ENCODE data around the gene ADCK1.
A peak's percentile ranks its signal among the peaks of the same experiment; 100 is the strongest.
"Not testable (repeated sequence)": the region's sequence is repeated elsewhere in the genome, so short reads cannot be mapped to it uniquely, and the experiment has no call there.

Gene ADCK1

GRCh38 chr14:77808250-77808649 is 8.3 kb downstream of the ADCK1 start:
- no peak for DNase-seq (ENCODE audit: low read depth)

DNA sequence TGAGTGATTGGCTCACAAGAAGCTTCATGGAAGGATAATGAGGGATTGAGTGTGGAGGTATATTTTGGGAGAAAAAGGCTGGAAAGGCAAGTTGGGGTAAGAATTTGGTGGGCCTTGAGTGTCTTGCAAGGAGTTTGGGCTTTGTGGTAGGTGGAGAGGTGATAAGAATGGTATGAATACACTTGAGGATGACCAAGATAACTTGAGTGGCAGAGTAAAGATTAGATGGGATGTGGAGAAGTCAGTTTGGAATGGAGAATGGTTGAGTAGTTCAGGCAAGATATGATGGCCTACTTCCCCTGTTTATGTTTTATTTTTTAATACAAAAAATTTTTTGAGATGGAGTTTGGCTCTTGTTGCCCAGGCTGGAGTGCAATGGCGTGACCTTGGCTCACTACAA is 9.1 kb downstream of the ADCK1 start:
- no peak for DNase-seq (ENCODE audit: low read depth)

DNA sequence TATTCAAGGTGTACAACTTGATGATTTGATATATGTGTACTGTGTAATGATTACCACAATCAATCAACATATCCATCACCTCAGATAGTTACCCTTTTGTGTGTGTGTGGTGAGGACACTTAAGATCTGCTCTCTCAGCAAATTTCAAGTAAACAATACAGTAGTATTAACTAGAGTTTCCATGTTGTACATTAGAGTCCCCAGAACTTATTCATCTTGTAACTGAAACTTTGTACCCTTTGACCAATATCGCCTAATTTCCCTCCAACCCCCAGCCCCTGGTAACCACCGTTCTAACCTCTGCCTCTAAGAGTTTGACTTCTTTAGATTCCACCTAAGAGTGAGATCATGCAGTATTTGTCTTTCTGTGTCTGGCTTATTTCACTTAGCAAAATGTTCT is 12.1 kb downstream of the ADCK1 start:
- DNase-seq (ENCODE audit: low read depth), result no peak

GRCh38 chr14:77812682-77813081 is 12.8 kb downstream of the ADCK1 start:
- not testable (repeated sequence) for DNase-seq (ENCODE audit: low read depth)

GRCh38 chr14:77822307-77822706 is 22.4 kb downstream of the ADCK1 start:
- no peak for DNase-seq (ENCODE audit: low read depth)

DNA sequence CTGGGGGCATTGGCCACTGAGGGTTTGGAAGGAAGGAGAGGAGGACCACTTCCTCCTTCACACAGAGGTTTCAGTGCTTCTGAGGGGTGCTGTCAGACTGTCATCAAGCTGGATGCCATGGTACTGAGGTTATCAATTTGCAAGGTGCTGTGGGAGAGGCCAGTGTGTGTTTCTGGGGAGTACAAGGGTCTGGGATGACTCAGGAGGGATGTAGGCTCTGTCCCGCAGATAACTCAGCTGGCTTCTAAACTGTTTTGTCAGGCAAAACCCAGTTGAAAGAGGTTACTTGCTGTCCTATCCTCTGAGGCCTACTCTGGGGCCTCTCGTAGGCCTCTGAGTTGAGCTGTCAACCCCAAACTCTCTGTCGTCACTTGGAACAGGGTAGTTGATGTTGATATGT is 22.8 kb downstream of the ADCK1 start:
- DNase-seq (ENCODE audit: low read depth), result no peak

DNA sequence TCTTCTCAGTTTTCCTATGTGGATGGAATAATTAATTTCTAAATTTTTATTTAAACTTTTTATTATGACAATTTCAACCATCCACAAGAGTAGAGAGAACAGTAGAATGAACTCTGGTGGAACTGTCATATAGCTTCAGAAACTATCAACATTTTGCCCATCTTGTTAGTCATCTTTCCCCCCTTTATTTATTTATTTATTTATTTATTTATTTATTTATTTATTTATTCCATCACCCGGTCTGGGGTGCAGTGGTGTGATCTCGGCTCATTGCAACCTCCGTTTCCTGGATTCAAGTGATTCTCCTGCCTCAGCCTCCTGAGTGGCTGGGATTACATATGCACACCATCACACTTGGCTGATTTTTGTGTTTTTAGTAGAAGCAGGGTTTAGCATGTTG is 23.5 kb downstream of the ADCK1 start:
- no peak for DNase-seq (ENCODE audit: low read depth)

DNA sequence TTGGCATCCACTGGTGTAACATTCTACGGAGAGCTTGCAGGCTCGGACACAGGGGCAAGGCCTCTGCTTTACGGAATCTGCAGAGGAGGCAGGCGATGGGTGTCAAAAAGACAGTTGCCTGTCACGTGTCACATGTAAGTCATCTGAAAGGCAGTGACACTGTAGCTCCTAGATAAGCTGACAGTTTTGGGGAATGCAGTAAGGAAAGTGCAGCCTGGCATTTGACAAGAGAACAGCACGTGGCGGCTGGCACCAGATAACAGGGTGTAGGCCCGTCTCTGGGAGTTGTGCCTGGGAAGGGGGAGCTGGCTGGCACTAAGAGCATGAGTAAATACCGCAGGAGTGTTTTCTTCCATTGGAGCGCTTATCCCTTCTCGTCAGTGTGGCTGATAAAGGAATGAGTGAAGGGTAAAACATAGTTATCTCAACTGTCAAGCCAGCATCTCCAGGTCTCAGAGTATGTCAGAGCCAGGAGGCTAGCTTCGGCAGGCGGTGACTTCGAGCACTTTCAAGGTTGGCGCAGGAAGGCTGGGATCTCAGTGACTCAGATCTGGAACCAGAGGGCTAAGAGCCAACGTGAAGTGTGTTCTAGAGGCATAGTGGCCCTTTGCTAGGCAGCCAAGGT is 26.1 kb downstream of the ADCK1 start:
- DNase-seq (ENCODE audit: low read depth), result no peak

DNA sequence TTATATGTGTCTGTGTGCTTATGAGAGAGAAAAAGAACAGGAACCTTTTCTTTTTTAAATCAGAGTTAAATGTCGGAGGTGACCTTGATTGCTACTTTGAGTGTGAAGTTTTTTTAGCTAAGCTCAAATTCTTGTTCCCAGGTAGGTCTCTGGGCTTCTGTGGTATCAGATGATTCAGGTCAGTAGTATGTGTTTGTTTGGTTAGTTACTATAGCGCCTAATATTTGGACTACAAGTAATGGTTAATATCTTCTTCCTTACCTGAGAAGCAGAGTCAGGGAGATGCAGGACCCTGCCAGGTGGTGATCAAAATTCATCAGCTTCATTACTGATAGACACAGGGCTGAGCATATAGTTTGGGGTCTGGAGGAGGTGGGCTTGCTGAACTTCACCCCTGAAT is 30.8 kb downstream of the ADCK1 start:
- no peak for DNase-seq (ENCODE audit: low read depth)

- no peak for DNase-seq (ENCODE audit: low read depth)
Observed at GRCh38 chr14:77832297-77832696, 32.4 kb downstream of the ADCK1 start.

GRCh38 chr14:77837926-77838325 is 38.0 kb downstream of the ADCK1 start:
- DNase-seq (ENCODE audit: low read depth), result no peak

- no peak for DNase-seq (ENCODE audit: low read depth)
Observed at GRCh38 chr14:77838831-77839511, 39.1 kb downstream of the ADCK1 start.

GRCh38 chr14:77843195-77843594 is 43.3 kb downstream of the ADCK1 start:
- no peak for DNase-seq (ENCODE audit: low read depth)

DNA sequence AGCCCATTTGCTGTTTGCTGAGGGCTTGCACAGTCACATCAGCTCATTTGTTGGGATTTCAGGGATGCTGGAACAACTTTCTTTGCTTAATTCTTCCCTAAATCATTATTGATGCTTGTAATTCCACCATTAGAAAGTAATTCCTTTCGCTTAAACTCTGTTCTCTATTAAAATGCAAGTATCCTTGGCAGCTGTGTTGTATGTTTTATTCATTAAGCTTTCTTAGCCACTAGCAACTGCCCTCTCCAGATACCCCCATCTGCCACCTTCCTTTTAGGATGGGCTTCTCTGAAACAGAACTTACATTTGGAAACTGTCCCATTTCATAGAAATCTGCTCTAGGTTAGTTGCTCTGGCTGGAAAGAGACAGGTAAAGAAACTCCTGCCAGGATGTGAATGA is 43.7 kb downstream of the ADCK1 start:
- DNase-seq (ENCODE audit: low read depth), result no peak

- no peak for DNase-seq (ENCODE audit: low read depth)
Observed at GRCh38 chr14:77844802-77845201, 44.9 kb downstream of the ADCK1 start.

- DNase-seq (ENCODE audit: low read depth), result no peak
Observed at GRCh38 chr14:77848031-77848430, 48.1 kb downstream of the ADCK1 start.

DNA sequence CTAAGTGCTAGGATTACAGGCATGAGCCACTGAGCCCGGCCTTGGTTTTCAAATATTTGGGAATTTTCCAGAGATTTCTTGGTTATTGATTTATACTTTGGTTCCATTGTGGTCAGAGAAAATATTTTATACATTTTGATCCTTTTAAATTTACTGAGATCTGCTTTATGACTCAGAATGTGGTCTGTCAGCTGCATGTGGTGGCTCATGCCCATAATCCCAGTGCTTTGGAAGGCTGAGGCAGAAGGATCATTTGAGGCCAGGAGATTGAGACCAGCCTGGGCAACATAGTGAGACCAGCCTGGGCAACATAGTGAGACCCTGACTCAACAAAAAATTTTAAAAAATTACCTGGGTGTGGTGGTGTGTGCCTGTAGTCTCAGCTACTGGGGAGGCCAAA is 49.8 kb downstream of the ADCK1 start:
- peak; percentile 5 for DNase-seq (ENCODE audit: low read depth)

GRCh38 chr14:77853919-77854318 is 54.0 kb downstream of the ADCK1 start:
- DNase-seq (ENCODE audit: low read depth), result no peak

DNA sequence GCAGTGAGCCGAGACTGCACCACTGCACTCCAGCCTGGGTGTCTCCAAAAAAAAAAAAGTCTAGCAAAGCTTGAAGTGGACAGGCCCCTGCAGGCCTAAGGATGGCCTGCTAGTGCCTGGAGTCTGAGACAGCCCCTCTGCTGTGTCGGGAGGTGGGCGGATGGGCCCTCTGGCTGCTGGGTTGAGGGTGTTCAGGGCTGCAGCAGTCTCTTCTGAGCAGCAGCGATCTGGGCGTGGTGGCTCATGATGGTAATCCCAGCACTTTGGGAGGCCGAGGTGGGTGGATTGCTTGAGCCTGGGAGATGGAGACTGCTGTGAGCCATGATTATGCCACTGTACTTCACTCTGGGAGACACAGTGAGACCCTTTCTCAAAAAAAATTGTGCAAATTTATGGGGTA is 57.0 kb downstream of the ADCK1 start:
- no peak for DNase-seq (ENCODE audit: low read depth)

GRCh38 chr14:77859934-77860570 is 60.1 kb downstream of the ADCK1 start:
- DNase-seq (ENCODE audit: low read depth), result no peak

- DNase-seq (ENCODE audit: low read depth), result no peak
Observed at GRCh38 chr14:77861201-77861600, 61.3 kb downstream of the ADCK1 start.

DNA sequence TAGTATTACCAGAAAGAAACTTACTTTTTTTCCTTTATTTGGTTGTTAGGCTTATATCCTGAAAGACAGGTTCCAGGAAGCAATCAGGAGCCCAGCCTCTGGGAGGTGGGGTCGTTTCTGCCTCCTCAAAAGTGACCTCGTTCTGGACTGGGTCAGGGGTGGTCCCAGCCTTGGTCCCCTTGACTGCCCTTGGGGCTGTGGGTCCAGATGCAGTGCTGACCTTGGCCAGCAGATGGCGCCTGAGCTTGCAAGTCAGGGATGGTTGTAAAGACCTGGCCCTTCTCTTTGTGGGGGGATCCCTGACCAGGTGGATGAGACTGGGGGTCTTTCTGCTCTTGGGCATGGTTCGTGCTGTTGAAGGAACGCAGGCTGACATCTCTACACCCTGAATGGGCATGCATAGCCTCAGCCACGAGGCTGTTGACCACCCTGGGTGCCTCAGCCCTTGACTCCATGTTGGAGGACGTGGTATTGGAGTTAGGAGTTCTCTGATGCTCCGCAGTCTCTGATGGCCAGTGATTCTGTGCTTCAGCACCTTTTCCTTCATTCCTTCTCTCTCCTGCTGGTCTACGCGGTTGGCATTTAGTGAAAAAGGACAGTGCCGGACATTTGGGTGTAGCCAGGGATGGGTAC is 62.4 kb downstream of the ADCK1 start:
- DNase-seq (ENCODE audit: low read depth), result peak; percentile 8

DNA sequence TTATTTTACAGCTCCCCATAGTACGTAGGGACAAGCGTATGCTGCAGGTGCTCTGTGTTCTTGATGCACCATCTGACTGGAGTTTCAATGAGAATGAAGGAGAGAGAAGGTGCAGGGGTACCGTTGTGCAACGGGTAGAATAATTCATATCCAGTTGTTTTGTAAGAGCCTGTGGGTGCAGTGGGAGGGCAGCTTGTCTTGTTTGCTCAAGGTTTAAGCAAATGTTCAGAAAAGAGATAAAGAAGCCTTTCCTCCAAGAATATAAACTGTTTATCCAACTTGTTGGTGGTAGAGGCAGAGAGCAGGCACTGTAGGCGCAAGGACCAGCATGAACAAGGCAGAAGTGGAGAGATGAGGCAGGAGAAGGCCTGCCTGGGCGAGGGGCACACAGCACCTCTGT is 64.2 kb downstream of the ADCK1 start:
- DNase-seq (ENCODE audit: low read depth), result no peak

Data from non-pigmented ciliary epithelial cell (primary cell).